ENCODE data around the gene SNX27.
"Not testable (repeated sequence)": the region's sequence is repeated elsewhere in the genome, so short reads cannot be mapped to it uniquely, and the experiment has no call there.

Gene SNX27

DNA sequence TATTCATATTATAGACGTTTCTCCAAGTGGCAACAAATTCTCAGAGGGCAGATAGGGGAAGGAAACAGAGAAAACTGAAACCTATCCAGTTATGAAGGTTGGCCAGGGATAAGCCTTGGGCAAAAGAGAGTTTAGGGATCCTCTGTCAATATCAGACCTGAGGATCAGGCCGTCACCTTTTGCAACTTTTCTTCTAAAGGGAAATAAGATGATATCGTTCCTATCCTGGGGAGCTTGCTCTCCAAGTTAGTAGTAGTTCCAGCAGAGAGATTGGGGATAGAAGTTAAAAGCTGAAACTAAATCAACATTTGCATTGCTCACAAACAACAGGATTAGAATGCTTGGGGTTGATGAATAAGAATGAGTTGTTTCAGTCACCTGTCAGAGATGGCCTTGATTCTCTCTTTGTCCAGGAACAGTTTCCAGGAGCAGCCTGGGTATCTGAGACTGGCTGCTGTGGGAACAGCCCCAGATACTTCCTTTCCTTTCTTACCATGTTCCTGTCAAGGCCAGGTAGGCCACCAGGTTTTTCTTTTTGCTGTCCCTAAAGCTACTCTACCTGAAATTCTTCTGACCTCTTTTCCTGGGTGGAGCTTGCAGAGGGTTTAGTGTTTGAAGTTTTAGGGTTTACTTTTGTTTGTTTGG lies 112.0 kb downstream of the SNX27 start:
- DNase-seq (ENCODE audit: low spot score), result no peak

GRCh38 chr1:151728151-151729054 lies 116.6 kb downstream of the SNX27 start:
- no peak for DNase-seq (ENCODE audit: low spot score)

GRCh38 chr1:151729157-151729965 lies 117.5 kb downstream of the SNX27 start:
- no peak for DNase-seq (ENCODE audit: low spot score)

DNA sequence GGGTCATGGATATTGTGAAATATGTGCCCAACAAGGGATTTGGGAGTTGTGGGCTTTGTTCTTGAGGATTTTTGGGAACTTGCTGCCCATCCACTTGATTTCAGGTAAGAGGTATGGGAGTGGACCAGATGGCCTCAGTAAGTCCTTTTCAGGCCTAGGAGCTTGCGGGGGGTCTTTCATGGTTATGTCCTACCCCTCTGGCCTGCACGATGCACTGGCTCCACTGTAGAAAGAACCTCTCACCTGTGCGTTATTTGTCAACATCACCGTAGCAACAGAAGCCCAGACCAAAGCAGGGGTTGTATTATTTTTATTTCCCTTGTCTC lies 118.1 kb downstream of the SNX27 start:
- no peak for DNase-seq (ENCODE audit: low spot score)

DNA sequence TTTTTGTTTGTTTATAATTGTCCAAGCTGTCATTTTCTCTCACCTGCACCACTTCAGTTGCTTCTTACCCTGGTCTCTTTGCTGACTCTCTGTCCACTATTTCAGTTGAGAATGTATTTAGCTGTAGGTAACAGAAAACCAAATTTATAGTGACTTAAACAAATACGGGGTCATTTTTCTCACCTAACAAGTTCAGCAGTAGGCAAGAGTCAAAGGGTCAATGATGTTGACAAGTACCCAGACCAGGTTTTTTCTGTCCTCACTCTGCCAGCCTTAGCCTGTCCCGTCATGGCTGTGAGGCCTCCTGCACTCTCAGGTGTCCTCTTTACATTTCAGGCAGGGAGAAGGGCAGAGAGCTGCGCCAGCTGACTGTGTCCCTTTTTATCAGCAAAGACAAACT lies 121.3 kb downstream of the SNX27 start:
- no peak for DNase-seq (ENCODE audit: low spot score)

DNA sequence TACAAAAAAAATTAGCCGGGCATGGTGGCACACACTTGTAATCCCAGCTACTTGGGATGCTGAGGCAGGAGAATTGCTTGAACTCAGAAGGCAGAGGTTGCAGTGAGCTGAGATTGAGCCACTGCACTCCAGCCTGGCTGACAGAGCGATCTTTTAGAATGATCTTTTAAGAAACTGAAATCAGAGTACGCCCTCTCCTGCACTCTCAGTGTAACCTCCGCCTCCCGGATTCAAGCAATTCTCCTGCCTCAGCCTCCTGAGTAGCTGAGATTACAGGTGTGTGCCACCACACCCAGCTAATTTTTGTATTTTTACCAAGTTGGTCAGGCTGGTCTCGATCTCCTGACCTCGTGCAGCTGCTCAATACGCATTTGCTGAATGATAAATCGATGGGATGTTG lies 122.1 kb downstream of the SNX27 start:
- not testable (repeated sequence) for DNase-seq (ENCODE audit: low spot score)

DNA sequence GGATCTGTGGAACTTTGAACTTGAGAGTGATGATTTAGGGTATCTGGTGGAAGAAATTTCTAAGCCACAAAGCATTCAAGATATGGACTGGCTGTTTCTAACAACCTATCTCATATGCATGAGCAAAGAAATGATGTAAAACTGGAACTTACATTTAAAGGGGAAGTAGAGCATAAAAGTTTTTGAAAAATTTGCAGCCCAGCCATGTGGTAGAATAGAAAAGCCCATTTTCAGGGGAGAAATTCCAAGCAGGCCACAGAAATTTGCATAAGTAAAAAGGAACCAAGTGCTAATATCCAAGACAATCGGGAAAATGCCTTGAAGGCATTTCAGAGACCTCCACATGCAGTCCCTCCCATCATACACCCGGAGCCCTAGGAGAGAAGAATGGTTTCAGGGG lies 125.2 kb downstream of the SNX27 start:
- no peak for DNase-seq (ENCODE audit: low spot score)

GRCh38 chr1:151737479-151737878 lies 125.6 kb downstream of the SNX27 start:
- no peak for DNase-seq (ENCODE audit: low spot score)

DNA sequence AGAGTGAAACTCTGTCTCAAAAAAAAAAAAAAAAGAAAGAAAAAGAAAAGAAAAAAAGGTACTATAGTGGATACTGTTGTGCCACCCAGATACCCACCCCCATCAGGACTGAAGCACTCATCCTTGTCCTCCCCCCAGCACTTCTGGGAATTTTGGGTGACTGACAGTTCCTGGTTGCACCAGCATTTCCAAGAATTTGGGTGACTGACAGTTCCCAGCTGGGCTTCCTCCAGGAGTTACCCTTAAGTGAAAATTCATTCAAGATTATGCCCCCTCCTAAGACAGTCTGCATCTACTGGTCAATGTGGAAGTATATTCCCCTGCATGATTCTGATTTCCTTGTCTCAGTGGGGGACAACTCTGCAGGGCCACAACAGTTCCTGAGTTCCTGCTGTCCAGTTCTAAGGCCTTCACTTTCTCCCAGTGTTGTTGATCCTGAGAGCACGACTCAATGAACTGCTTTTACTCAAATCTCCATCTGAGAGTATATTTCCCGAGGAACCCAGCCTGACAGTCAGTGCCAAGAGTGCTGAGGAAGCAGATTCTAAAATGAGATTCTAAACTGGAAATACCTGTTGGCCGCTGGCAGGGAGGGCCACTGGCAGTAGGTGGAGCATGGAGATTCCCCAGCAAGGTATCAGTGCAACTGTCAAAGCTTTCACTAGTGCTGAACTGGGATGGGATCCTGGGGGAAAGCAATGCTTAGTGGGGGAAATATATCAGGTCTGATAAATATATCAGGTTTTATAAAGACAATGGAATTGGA lies 127.9 kb downstream of the SNX27 start:
- peak; percentile 29 for DNase-seq (ENCODE audit: low spot score)

DNA sequence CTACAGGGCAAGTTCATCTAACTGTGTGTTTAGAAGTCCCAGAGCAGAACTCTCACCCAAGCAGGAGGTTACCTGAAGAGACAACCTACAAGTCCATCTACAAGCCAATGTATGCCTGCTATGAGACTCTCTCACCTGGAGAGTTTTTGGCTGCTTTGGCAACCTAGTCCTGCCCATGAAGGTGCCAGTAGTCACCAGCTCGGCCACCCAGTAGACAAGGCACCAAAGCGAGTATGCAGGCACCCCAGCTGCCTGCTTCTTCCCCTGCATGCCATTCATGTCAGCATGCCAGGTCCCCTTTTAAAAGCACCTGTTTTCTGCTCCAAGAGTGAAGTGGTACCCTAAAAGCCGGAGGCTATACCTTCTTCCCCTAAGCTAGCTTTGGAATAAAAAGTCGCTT lies 129.7 kb downstream of the SNX27 start:
- no peak for DNase-seq (ENCODE audit: low spot score)
